HepG2 (cell line): ENCODE measurements around the gene TRNP1. TPM values are rescaled to one million over a fixed set of nuclear protein-coding genes. Genes with fewer than 3 reads are reported as not detected.
A peak's percentile ranks its signal among the peaks of the same experiment; 100 is the strongest.

ENCODE experiments used
- BHLHE40 ChIP-seq: IDR thresholded peaks from 2 replicates; pipeline ENCODE4 v1.6.1; 2011; ENCODE audit warnings: low read length, improper control_type of control experiment
- CEBPG ChIP-seq: IDR thresholded peaks from 2 replicates; pipeline ENCODE4 v1.6.1; 2016
- DR1 ChIP-seq: sonication (generic); formaldehyde crosslinking; IDR thresholded peaks from 2 replicates; pipeline ENCODE4 v1.8.0; 2021; ENCODE audit warnings: mild to moderate bottlenecking, missing genetic modification reagents, inconsistent platforms
- GATA4 ChIP-seq: sonication (generic); IDR thresholded peaks from 2 replicates; pipeline ENCODE4 v1.6.1; 2016; ENCODE audit warnings: antibody characterized with exemption, low read depth, borderline replicate concordance
- HMG20A ChIP-seq: IDR thresholded peaks from 2 replicates; pipeline ENCODE4 v1.6.1; 2016; ENCODE audit warnings: borderline replicate concordance
- KMT2A ChIP-seq: sonication (generic); formaldehyde crosslinking; IDR thresholded peaks from 2 replicates; pipeline ENCODE4 v1.4.0; 2020; ENCODE audit warnings: missing genetic modification reagents
- MLX ChIP-seq: IDR thresholded peaks from 2 replicates; pipeline ENCODE4 v1.6.1; 2016
- PBX3 ChIP-seq: sonication (generic); formaldehyde crosslinking; IDR thresholded peaks from 2 replicates; pipeline ENCODE4 v1.8.1; 2023; ENCODE audit warnings: missing genetic modification reagents, inconsistent platforms, borderline replicate concordance
- SAFB2 ChIP-seq: sonication (generic); formaldehyde crosslinking; IDR thresholded peaks from 2 replicates; pipeline ENCODE4 v1.5.1; 2020; ENCODE audit warnings: missing genetic modification reagents, low read depth, mild to moderate bottlenecking, borderline replicate concordance
- SATB2 ChIP-seq: sonication (generic); formaldehyde crosslinking; IDR thresholded peaks from 2 replicates; pipeline ENCODE4 v1.5.0; 2020; ENCODE audit warnings: missing genetic modification reagents
- TCF7L2 ChIP-seq: IDR thresholded peaks from 2 replicates; pipeline ENCODE4 v1.6.1; 2011; ENCODE audit warnings: mild to moderate bottlenecking, low read depth, low read length, moderate library complexity
- ZBED4 ChIP-seq: sonication (generic); formaldehyde crosslinking; IDR thresholded peaks from 2 replicates; pipeline ENCODE4 v1.4.0; 2020; ENCODE audit warnings: missing genetic modification reagents, borderline replicate concordance
- ZBTB26 ChIP-seq: IDR thresholded peaks from 2 replicates; pipeline ENCODE4 v1.6.1; 2016; ENCODE audit warnings: missing compliant biosample characterization, missing genetic modification reagents, borderline replicate concordance
- ZBTB46 ChIP-seq: sonication (generic); formaldehyde crosslinking; IDR thresholded peaks from 2 replicates; pipeline ENCODE4 v1.4.0; 2020; ENCODE audit warnings: mild to moderate bottlenecking, missing genetic modification reagents, borderline replicate concordance
- ZNF205 ChIP-seq: IDR thresholded peaks from 2 replicates; pipeline ENCODE4 v1.6.1; 2018; ENCODE audit warnings: missing biosample characterization, missing genetic modification reagents
- ZNF207 ChIP-seq: fragments of 450-650 bp; IDR thresholded peaks from 2 replicates; pipeline ENCODE4 v1.6.1; 2016; ENCODE audit warnings: antibody characterized with exemption, borderline replicate concordance
- ZNF24 ChIP-seq: fragments of 450-650 bp; IDR thresholded peaks from 2 replicates; pipeline ENCODE4 v1.6.1; 2017; ENCODE audit warnings: antibody characterized with exemption, mild to moderate bottlenecking
- ZNF256 ChIP-seq: sonication (generic); formaldehyde crosslinking; conservative IDR thresholded peaks from 2 replicates; pipeline ENCODE4 v1.4.0; 2020; ENCODE audit warnings: missing genetic modification reagents
- ZNF629 ChIP-seq: sonication (generic); formaldehyde crosslinking; conservative IDR thresholded peaks from 2 replicates; pipeline ENCODE4 v1.5.0; 2020; ENCODE audit warnings: missing genetic modification reagents
- ZNF800 ChIP-seq: sonication (generic); formaldehyde crosslinking; IDR thresholded peaks from 2 replicates; pipeline ENCODE4 v1.4.0; 2020; ENCODE audit warnings: missing genetic modification reagents
- polyA plus RNA-seq, 8 experiments: library from polyadenylated mRNA; depleted of rRNA in 3 of 8; stranded (reverse) in 7 of 8; unstranded in 1 of 8; fragments of >200 nt; fragmentation: Illumina TruSeq in 4 of 8; extraction: Trizol in 4 of 8; gene quantifications; 2 replicates each; pipeline versions ENCODE4 v1.2.1 to v1.2.3, GENCODE V29; 2011 to 2016; ENCODE audit warnings: low read depth in 4 of 8, missing spikeins in 1 of 8, mixed read lengths in 1 of 8; ENCODE audit not compliant: insufficient read depth in 1 of 8
- total RNA-seq, 5 experiments: library from RNA; depleted of rRNA; stranded (reverse); fragments of >200 nt; fragmentation: Illumina TruSeq; extraction: Trizol; gene quantifications; 2 replicates each; pipeline ENCODE4 v1.2.3, GENCODE V29; 2016; ENCODE audit warnings: low read depth in 1 of 5

Gene TRNP1
- total and polyA plus RNA-seq, 2 of the 13 experiments (the other 11 are each of a cell fraction or from before 2014, with no cell fraction given) = 42.0 to 158 TPM

- TF ChIP-seq ZNF800 (CRISPR knock-in tag) (no peak), SATB2 (CRISPR knock-in tag) (no peak), ZNF205 (CRISPR knock-in tag) (no peak), CEBPG (CRISPR knock-in tag) (peak; percentile 35; the same call in 1 of the 2 replicates), DR1 (no peak), ZBTB46 (no peak), ZNF629 (CRISPR knock-in tag) (peak; percentile 56; the same call in 1 of the 2 replicates), PBX3 (CRISPR knock-in tag) (no peak), GATA4 (no peak), MLX (CRISPR knock-in tag) (no peak), KMT2A (CRISPR knock-in tag) (no peak), ZBTB26 (CRISPR knock-in tag) (no peak), ZNF207 (no peak), ZNF256 (CRISPR knock-in tag) (peak; percentile 95), HMG20A (no peak), TCF7L2 (no peak), ZNF24 (no peak), SAFB2 (no peak), BHLHE40 (no peak), ZBED4 (no peak; the same call in 1 of the 2 replicates)
Observed at GRCh38 chr1:27027575-27028250, 34.2 kb downstream of the TRNP1 start (continued).
